Fibroblast of the conjunctiva (primary cell): ENCODE measurements around the gene FUS.
"Not testable (repeated sequence)": the region's sequence is repeated elsewhere in the genome, so short reads cannot be mapped to it uniquely, and the experiment has no call there.

Experiments used
- DNase-seq: peaks from one replicate; pipeline ENCODE4 v3.0.0-alpha.2; 2010; ENCODE audit warnings: low read depth

The FUS gene

GRCh38 chr16:31186930-31187807 lies 7.2 kb downstream of the FUS start:
- no peak for DNase-seq

- no peak for DNase-seq
These were observed 7.9 kb downstream of the FUS start for GRCh38 chr16:31187808-31188189.

GRCh38 chr16:31188450-31189411 lies 8.8 kb downstream of the FUS start:
- DNase-seq = no peak

GRCh38 chr16:31189412-31189778 lies 9.5 kb downstream of the FUS start:
- no peak for DNase-seq

- no peak for DNase-seq
These were observed 10.1 kb downstream of the FUS start for GRCh38 chr16:31190061-31190460.

GRCh38 chr16:31190818-31191444 lies 11.0 kb downstream of the FUS start:
- DNase-seq = no peak

- no peak for DNase-seq
These were observed 11.9 kb downstream of the FUS start for GRCh38 chr16:31191697-31192428.

GRCh38 chr16:31192856-31193642 lies 13.1 kb downstream of the FUS start:
- no peak for DNase-seq

- no peak for DNase-seq
These were observed 13.9 kb downstream of the FUS start for GRCh38 chr16:31193874-31194273.

GRCh38 chr16:31194898-31195297 lies 15.0 kb downstream of the FUS start:
- no peak for DNase-seq

- not testable (repeated sequence) for DNase-seq
These were observed 15.9 kb downstream of the FUS start for GRCh38 chr16:31195861-31196260.

GRCh38 chr16:31196324-31197088 lies 16.6 kb downstream of the FUS start:
- DNase-seq = no peak

GRCh38 chr16:31198207-31198882 lies 18.4 kb downstream of the FUS start:
- no peak for DNase-seq

GRCh38 chr16:31199430-31200041 lies 19.6 kb downstream of the FUS start:
- DNase-seq = no peak

- DNase-seq = not testable (repeated sequence)
These were observed 20.2 kb downstream of the FUS start for GRCh38 chr16:31200111-31200510.

GRCh38 chr16:31200821-31201568 lies 21.1 kb downstream of the FUS start:
- DNase-seq = no peak

- no peak for DNase-seq
These were observed 21.9 kb downstream of the FUS start for GRCh38 chr16:31201582-31202413.
